Heart left ventricle (tissue), 16 donors: ENCODE results near the gene MB. TPM values are rescaled to one million over a fixed set of nuclear protein-coding genes. Genes with fewer than 3 reads are reported as not detected.
A peak's percentile ranks its signal among the peaks of the same experiment; 100 is the strongest.

Source experiments
- ATAC-seq, 4 donors: fragments of 200-7000 bp; cut with Tn5 transposase; one replicate each; pipeline ENCODE4 v1.9.1; 2020 to 2022; ENCODE audit warnings: moderate library complexity in 4 of 4, mild to moderate bottlenecking in 3 of 4, moderate number of reproducible peaks in 1 of 4
- DNase-seq, 5 donors: peaks; one replicate each; pipeline ENCODE4 v3.0.0-alpha.2; 2020
- H3K27ac ChIP-seq, 12 donors: fragments of 200-600 bp; sonication (generic) in 4 of 12; one replicate each; pipeline versions ENCODE4 v1.5.0 to v1.8.0; 2016 to 2022; ENCODE audit warnings: mild to moderate bottlenecking in 2 of 12
- H3K27me3 ChIP-seq, 9 donors: fragments of 200-600 bp; sonication (generic) in 2 of 9; one replicate each; pipeline versions ENCODE4 v1.5.1 to v1.8.0; 2016 to 2022; ENCODE audit warnings: mild to moderate bottlenecking in 3 of 9
- H3K36me3 ChIP-seq, 9 donors: fragments of 200-600 bp; sonication (generic) in 2 of 9; one replicate each; pipeline versions ENCODE4 v1.5.0 to v1.8.0; 2018 to 2022; ENCODE audit warnings: mild to moderate bottlenecking in 2 of 9
- H3K4me1 ChIP-seq, 12 donors: fragments of 200-600 bp; sonication (generic) in 4 of 12; one replicate each; pipeline versions ENCODE4 v1.5.0 to v1.8.0; 2016 to 2022; ENCODE audit warnings: mild to moderate bottlenecking in 3 of 12
- H3K4me3 ChIP-seq, 12 donors: fragments of 200-600 bp; sonication (generic) in 4 of 12; one replicate each; pipeline versions ENCODE4 v1.5.0 to v1.8.0; 2017 to 2022; ENCODE audit warnings: mild to moderate bottlenecking in 9 of 12, moderate library complexity in 4 of 12
- H3K9me3 ChIP-seq, 12 donors: fragments of 200-600 bp; sonication (generic) in 4 of 12; one replicate each; pipeline versions ENCODE4 v1.5.0 to v1.8.0; 2016 to 2022; ENCODE audit warnings: mild to moderate bottlenecking in 1 of 12
- POLR2A ChIP-seq, 2 donors: fragments of 450-650 bp; IDR thresholded peaks; one replicate each; pipeline ENCODE4 v1.6.1; 2017; ENCODE audit warnings: antibody characterized with exemption in 2 of 2, mild to moderate bottlenecking in 2 of 2, moderate library complexity in 2 of 2
- WGBS, 4 donors: extraction: QIAGEN DNeasy Blood & Tissue Kit in 2 of 4; methylation state at CpG; one replicate each; pipeline versions ENCODE4 v1.1.5 to v1.1.7; 2013 to 2018; 5-methylcytosine and 5-hydroxymethylcytosine counted together
- intact Hi-C, 10 donors: fragments of 100-400 bp; cut with DNase I; formaldehyde crosslinking; loops; one replicate each; pipeline versions ENCODE4 v1.11.1 to v1.14.2; 2022
- polyA plus RNA-seq, 2 donors: library from polyadenylated mRNA; stranded (reverse); fragments of 200-250 nt; gene quantifications; one replicate each; pipeline ENCODE4 v1.2.3, GENCODE V29; 2013
- total RNA-seq, 9 donors: library from RNA; depleted of rRNA in 2 of 9; stranded (reverse); fragments of >200 nt in 2 of 9; fragmentation: NEBNext Ultra II Directional in 3 of 9; extraction: Animal tissue kit (Norgen Biotek cat#: 25700) in 3 of 9; gene quantifications; one replicate each; pipeline versions ENCODE4 v1.1.0 to v1.2.4, GENCODE V29; 2016 to 2023
- TF ChIP-seq, protein P1 (sequence below), 12 donors: fragments of 200-600 bp; sonication (generic) in 4 of 12; IDR thresholded peaks; one replicate each; pipeline versions ENCODE4 v1.5.0 to v1.8.0; 2018 to 2022; ENCODE audit warnings: antibody characterized with exemption in 12 of 12, mild to moderate bottlenecking in 5 of 12
- donor health status: ischemic (EF 13 %, LVEDD 7.1; RV severe dilation, severe dysfunction).
- donor health status: healthy with polysubstance abuse.
- donor health status: DM: no; HTN: yes; CAD: no.
- donor health status: DM: no; HTN: no; CAD: no.
- donor health status: ischemic (EF 25% LVEDD 6.9; RV normal size, moderate dysfunction).
- donor health status: ischemic (EF 25% LVEDD 5.7; RV mildly dilated, moderate dysfunction).
- donor health status: healthy.
- donor health status: DM: yes; HTN: yes; CAD: no.
- donor health status: ischemic (EF 35%, LVEDD 5.7; RV mildly dilated, moderate dysfunction).
- donor health status: nonischemic (EF 11% LVEDD 7.7; RV severe dilation, severe dysfunction).
- donor health status: DM: yes; HTN: yes; CAD: no.
- donor health status: PGD.
- donor health status: ischemic (EF 29% LVEDD 5.4; RV normal size, mild dysfunction).
- donor health status: nonischemic (EF 23%, LVEDD 6.1; RV moderate dilation, normal function).

MB gene
- total and polyA plus RNA-seq, 11 donors = 6,181 to 16,840 (median 13,341) TPM

DNA sequence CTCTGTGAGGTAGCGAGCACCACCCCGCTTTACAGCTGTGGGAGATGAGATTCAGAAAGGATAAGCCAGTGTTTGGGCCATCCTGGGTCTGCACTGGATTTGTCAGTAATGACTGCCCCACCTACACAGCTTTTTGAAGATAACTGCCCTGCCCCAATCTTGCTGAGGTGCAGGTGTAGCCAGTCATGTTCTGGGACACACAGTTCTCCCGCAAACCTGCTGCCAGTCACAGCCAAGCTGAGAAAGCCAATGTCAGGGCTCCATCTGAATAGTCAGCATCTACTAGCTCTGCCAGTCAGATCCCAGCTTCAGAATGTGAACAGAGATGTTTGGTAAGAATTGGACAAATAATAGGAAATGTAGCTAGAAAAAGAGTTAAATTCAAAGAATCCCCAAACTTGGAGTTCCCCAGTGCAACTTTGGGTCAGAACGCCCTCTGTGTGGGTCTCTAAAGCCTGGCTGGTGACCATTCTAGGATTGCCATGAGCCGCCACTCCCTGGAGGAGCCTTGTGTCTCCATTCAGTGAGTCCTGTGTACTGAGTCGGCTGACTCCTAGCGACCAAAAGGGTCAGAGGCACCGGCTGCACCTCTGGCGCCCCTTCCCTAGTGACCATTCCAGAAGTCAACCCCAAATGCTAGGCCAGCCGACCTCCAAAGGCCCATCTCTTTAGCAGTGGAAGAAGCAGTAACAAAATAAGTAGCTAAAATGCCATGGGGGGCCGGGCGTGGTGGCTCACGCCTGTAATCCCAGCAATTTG, 2.4 kb upstream of the MB start:
- intact Hi-C loops = loop anchor here in 8 of 10 donors (5.0 to 10.0 kb wide), 10 partner anchors 32 to 505 kb away; partner anchors contain the start of gene RASD2 (in 1 of the 8)
- no peaks in the 10 kb centered on the region for H3K27me3 ChIP-seq
- ATAC-seq (no peak), DNase-seq (no peak)
- TF ChIP-seq POLR2A (IDR thresholded peaks at IDR 0.05) = no peak
- TF ChIP-seq, protein P1, sequence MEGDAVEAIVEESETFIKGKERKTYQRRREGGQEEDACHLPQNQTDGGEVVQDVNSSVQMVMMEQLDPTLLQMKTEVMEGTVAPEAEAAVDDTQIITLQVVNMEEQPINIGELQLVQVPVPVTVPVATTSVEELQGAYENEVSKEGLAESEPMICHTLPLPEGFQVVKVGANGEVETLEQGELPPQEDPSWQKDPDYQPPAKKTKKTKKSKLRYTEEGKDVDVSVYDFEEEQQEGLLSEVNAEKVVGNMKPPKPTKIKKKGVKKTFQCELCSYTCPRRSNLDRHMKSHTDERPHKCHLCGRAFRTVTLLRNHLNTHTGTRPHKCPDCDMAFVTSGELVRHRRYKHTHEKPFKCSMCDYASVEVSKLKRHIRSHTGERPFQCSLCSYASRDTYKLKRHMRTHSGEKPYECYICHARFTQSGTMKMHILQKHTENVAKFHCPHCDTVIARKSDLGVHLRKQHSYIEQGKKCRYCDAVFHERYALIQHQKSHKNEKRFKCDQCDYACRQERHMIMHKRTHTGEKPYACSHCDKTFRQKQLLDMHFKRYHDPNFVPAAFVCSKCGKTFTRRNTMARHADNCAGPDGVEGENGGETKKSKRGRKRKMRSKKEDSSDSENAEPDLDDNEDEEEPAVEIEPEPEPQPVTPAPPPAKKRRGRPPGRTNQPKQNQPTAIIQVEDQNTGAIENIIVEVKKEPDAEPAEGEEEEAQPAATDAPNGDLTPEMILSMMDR (IDR thresholded peaks at IDR 0.05) = no peak
- no peaks in the 10 kb centered on the region for H3K9me3 ChIP-seq
- H3K27ac ChIP-seq = peak overlapping the region; percentile 20 to 96 (median 87)
- H3K4me1 ChIP-seq = peaks cover 0 to 49% (median 24%) of the 10 kb centered on the region in 12 donors
- no peaks in the 10 kb centered on the region for H3K36me3 ChIP-seq
- WGBS, 4 donors = 84 to 91% (median 89%) methylated on average over 12 to 13 of the region's 13 CpGs
- no peak overlapping the region for H3K4me3 ChIP-seq

DNA sequence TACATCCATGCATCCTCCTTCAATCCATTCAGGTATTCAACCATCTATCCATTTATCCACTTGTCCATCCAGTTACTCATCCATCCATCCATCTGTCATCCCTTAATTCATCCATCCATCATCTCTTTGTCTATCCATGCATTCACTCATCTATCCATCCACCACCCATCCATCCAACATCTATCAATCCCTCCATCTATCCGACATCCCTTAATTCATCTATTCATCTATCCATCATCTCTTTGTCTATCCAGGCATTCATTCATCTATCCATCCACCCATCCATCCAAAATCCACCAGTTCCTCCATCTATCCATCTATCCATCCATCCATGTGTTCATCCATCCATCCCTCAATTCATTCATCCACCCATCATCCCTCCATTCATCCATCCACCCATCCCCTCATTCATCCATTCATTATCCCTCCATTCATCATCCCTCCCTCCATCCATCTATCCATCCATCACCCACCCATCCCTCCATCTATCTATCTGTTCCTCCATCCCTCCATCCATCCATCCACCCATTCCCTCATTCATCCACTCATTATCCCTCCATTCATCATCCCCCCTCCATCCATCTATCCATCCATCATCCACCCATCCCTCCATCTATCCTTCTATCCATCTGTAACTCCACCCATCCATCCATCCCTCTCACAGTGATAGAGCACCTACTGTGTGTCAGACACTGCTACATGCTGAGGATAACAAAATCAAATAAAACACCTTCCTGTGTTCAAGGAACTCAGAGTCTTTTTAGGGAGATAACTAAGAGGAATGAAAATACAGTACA, 1.5 kb upstream of the MB start:
- Histone ChIP-seq H3K9me3 (no peaks in the 10 kb centered on the region), H3K27me3 (no peaks in the 10 kb centered on the region), H3K4me3 (no peak overlapping the region), H3K4me1 (peaks cover 0 to 49% (median 24%) of the 10 kb centered on the region in 12 donors), H3K27ac (peak overlapping the region in 8 of 12 donors; percentile 70 to 98 (median 92)), H3K36me3 (no peaks in the 10 kb centered on the region)
- WGBS, 4 donors = 99 to 100% (median 99%) methylated on average over 1 of the region's 1 CpG
- no peak for TF ChIP-seq POLR2A (IDR thresholded peaks at IDR 0.05)
- TF ChIP-seq, protein P1 (IDR thresholded peaks at IDR 0.05) = no peak
- no peak for ATAC-seq
- no peak for DNase-seq
- intact Hi-C loops = no loop called here

DNA sequence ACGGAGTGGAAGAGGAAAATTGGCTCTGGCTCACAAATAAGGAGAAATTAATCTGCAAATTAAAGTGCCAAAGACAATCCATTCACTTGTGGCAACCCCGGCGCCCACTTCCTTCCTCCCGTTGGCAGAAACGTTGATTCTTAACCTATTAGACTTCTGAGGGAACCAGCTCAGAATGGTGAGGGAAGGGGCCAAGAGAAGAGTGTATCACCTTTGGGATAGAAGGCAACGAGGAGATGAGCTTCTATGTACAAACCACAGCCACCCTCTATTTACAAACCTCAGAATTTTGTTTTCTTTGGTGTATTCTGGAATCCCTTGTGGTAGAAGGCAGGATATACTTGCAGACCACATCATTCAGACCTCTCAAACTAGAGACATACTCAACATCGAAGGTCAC, 1.1 kb downstream of the MB start:
- no peaks in the 10 kb centered on the region for H3K27me3 ChIP-seq
- WGBS, 4 donors = 23 to 45% (median 43%) methylated on average over 7 of the region's 7 CpGs
- intact Hi-C loops = loop anchor here in 2 of 10 donors (2.0 kb wide), 1 partner anchor 27 kb away; no protein-coding TSS in a partner anchor
- peak overlapping the region; percentile 39 to 86 (median 58) for H3K4me3 ChIP-seq
- TF ChIP-seq, protein P1 (IDR thresholded peaks at IDR 0.05) = no peak
- TF ChIP-seq POLR2A (IDR thresholded peaks at IDR 0.05) = no peak
- no peaks in the 10 kb centered on the region for H3K9me3 ChIP-seq
- peaks cover 0 to 4% (median 0%) of the 10 kb centered on the region in 9 donors for H3K36me3 ChIP-seq
- peaks cover 0 to 38% (median 14%) of the 10 kb centered on the region in 12 donors for H3K4me1 ChIP-seq
- ATAC-seq = no peak
- peak overlapping the region; percentile 61 to 98 (median 90) for H3K27ac ChIP-seq
- DNase-seq = no peak

DNA sequence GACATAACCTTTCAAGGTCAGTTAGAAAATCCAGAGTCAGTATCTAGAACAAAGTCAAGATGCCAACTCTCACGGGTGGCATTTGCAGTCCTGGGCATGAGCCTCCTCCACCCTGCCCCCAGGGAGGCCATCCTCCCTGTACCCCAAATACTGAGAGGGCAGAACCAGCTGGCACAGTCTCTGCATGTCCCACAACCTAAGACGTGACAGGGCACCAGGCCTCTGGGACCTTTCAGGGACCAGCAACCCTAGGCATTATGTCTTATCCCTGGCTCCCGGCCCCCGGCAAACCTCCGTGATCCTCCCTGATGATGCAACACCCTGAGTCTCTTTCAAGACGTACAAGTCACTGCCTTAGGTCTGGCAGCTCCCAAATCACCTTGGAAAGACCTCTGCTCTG, 2.0 kb downstream of the MB start:
- TF ChIP-seq, protein P1 (IDR thresholded peaks at IDR 0.05) = no peak
- TF ChIP-seq POLR2A (IDR thresholded peaks at IDR 0.05) = no peak
- peak in 2 of 4 donors; percentile 1 to 3 for ATAC-seq
- H3K36me3 ChIP-seq = peaks cover 0 to 13% (median 4%) of the 10 kb centered on the region in 9 donors
- peak overlapping the region; percentile 61 to 98 (median 90) for H3K27ac ChIP-seq
- WGBS, 4 donors = 32 to 66% (median 50%) methylated on average over 6 of the region's 6 CpGs
- H3K4me1 ChIP-seq = peaks cover 0 to 34% (median 12%) of the 10 kb centered on the region in 12 donors
- peak overlapping the region; percentile 39 to 86 (median 58) for H3K4me3 ChIP-seq
- peak in 1 of 5 donors; percentile 54 for DNase-seq
- H3K9me3 ChIP-seq = no peaks in the 10 kb centered on the region
- no peaks in the 10 kb centered on the region for H3K27me3 ChIP-seq
- intact Hi-C loops = no loop called here
